Posterior vena cava (tissue), 2 donors: ENCODE data around the gene ZFYVE9. TPM values are rescaled to one million over a fixed set of nuclear protein-coding genes. Genes with fewer than 3 reads are reported as not detected.

Source experiments
- DNase-seq: peaks from one replicate; pipeline ENCODE4 v3.0.0-alpha.2; 2020; ENCODE audit warnings: low spot score
- intact Hi-C, 2 donors: fragments of 100-400 bp; cut with DNase I; formaldehyde crosslinking; loops; one replicate each; pipeline versions ENCODE4 v1.14.1 to v1.14.2; 2022 to 2023
- total RNA-seq, 2 donors: library from RNA; stranded (reverse); fragmentation: NEBNext Ultra II Directional; extraction: Animal tissue kit (Norgen Biotek cat#: 25700); gene quantifications; one replicate each; pipeline ENCODE4 v1.2.1, GENCODE V29; 2021
- donor health status: DM: yes; HTN: yes; CAD: no.
- donor health status: DM: yes; HTN: yes; CAD: no.

Gene ZFYVE9
- total RNA-seq, 2 donors from 2014 or later = 19.0 to 19.8 TPM

DNA sequence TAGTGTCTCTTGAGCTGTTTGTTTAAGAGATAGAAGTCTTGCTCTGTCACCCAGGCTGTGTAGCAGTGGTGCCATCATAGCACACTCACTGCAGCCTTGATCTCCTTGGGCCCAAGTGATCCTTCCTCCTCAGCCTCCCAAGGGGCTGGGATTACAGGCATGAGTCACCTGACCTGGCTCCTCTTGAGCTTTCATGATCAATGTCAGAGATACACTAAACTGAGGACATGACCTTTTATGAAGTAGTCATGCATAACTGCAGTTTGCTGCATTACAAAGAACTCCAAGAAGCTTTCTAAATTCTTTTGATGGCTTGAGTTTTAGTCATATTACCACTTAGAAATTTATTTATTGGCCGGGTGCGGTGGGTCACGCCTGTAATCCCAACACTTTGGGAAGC lies 146.4 kb downstream of the ZFYVE9 start:
- intact Hi-C loops = no loop called here
- no peak for DNase-seq

DNA sequence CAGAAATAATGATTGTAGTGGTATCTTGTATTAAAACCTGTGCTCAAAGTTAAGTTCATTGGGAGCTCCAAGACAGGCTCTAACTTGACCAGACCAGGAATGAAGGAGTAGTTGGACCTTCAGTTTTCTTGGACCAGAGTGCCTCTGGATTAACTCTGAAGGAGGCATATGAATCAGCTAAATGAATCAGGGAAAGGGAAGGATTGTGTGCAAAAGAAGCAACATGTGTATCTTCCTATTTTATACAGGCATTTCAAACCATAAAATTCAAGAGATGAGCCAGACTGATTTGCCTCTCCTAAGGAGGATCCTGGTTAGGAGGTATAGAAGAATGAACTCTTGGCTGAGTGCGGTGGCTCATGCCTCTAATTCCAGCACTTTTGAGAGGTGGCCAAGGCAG lies 152.7 kb downstream of the ZFYVE9 start:
- no peak for DNase-seq
- intact Hi-C loops = no loop called here

DNA sequence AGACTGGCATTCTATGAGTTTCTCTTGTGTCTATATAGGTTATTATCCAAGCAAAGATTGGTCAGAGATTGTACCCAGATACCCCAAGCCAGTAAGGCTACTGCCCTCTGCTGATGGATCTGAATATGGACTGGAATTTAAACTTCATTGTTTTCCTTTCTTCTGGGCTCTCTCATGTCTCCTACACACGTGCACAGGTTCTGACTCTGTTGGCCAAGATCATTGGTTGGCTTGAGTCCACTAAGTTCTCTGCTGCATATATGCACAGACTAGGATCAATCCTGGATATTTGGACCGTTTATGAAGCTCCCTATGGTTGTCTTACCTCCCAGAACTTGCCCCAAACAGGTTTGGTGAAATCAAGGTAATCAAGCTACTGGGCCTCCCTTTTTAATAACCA lies 154.5 kb downstream of the ZFYVE9 start:
- intact Hi-C loops = loop anchor here (5.0 kb wide), 1 partner anchor 169 kb away; no protein-coding TSS in a partner anchor
- DNase-seq = no peak

DNA sequence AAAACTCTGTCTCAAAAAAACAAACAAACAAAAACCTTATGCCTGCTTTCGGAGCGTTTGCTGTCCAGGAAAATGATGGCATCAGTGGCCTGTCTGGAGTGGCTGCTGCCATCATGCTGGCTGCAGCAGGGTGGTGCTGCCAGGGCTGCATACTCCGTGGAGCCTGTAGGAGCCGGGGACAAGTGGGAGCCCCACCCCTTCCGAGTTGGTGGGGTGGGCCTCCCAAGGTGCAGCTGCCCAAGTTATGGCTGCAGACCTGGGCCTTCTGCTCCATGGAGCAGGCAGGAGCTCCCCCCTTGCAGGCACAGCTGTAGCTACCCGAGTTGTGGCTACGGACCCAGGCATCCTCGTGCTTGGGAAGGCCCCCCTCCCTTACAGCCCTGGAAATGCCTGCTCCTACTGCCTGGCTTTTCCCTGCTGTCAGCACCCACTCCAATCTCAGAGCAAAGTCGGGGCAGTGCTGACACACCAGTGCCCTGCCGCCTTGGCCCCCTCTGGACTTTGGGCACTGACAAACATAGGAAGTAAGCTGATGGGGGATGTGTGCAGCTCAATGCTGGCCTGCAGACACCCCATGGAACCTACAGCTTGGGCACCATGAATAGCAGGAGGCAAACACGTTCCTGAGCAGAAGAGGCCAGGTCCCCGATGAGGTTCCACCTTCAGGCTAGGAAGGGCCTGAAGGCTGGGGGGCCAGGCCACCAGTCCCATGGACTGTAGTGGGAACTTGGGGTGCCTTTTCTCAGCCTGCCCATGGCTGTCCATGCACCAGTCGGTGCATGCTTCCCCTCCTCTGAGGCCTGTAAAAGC lies 163.7 kb downstream of the ZFYVE9 start:
- DNase-seq = no peak
- intact Hi-C loops = no loop called here

DNA sequence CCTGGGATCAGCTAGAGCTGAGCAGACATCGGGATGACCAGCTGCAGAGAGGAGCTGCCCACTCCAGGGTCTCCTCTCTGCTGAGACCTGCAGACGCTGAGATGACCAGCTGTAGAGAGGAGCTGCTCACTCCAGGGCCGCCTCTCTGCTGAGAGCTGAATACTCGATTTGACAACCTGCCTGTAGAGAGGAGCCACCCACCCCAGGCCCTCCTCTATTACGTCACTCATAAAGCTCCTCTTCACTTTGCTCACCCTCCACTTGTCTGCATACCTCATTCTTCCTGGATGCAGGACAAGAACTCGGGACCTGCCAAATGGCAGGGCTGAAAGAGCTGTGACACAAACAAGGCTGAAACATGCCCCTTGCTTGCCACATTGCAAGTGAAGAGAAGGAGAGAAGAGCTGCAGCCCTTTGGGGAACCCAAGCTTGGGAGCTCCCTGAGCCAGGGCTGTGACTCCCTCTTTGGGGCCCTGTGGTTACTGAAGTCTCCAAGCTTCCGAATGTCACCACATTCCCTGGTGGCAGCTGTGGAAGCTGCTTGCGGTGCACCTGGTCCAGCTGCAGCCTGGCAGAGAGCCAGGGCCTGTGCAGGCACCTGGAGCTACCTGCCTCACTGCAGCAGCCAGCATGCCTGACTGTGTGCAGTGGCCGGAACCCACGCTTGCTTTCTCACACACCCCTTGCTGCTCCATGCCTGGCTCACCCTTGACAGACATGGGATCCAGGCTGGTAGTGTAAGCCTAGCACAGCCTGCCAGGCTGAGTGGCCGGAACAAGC lies 164.5 kb downstream of the ZFYVE9 start:
- intact Hi-C loops = no loop called here

DNA sequence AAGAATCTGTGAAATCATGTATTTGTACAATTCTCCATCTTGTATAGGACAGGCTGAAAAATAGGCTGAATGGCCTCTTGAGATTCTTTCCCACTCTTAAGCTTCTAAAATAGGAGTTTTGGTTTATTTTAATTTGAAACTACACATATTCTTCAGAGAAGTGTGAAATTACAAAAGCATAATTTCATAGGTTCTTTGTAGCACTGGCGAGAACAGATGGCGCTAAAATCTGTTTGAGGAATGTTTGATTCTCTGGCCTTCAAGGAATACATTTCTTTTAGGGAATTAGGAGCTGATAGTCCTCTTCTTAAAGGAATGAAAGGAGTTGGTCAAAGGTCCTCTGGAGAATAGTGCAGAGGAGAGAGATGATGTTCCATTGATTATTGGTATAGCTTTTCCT lies 179.2 kb downstream of the ZFYVE9 start:
- DNase-seq = no peak
- intact Hi-C loops = no loop called here

More for the DNA sequence above, 164.5 kb downstream of the ZFYVE9 start:
- DNase-seq = no peak

DNA sequence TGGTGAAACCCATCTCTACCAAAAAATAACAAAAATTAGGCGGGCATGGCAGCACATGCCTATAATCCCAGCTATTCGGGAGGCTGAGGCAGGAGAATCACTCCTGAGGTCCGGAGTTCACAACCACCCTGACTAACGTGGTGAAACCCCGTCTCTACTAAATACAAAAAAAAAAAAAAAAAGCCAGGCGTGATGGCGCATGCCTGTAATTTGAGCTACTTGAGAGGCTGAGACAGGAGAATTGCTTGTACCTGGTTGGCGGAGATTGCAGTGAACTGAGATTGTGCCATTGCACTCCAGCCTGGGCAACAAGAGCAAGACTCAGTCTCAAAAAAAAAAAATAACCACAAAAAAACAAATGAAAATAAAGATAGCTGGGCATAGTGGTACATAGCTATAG lies 181.8 kb downstream of the ZFYVE9 start:
- DNase-seq = no peak
- intact Hi-C loops = no loop called here

DNA sequence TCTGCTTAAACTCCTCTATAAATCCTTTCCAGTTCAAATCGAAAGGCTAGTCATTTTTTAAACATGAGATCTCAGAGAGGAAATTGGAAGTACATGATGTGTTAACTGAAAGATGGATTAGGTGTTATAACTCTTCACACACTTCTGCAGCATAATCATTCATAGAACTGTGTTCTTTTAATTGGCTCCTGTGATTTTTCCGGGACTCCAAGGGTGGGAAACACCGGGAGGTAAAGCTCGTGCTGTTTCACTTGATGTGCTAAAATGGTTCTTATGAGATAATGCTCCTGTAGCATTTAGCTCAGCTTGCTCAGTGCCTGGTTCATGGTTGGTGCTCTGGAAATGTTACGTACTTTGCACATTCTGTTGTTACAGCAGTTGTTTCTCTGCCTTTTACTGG lies 183.9 kb downstream of the ZFYVE9 start:
- DNase-seq = no peak
- intact Hi-C loops = no loop called here

DNA sequence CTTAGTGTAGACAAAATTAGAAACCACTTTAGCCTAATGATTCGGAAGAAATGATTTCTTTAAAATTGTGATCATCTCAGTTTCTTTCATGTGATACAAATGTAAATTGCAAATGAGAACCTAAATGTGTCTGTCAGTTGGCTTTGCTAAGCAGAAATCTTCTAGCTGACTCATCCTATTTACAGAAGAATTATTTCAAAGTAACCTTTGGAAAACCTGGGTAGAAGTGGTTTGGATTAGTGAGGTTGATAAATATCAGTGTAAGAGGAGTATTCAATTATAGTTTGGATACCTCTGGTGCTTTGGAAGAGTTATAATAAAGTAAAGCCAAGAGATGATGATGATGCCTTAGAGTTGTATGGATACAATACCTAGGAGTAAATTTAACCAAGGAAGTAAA lies 186.7 kb downstream of the ZFYVE9 start:
- intact Hi-C loops = no loop called here
- DNase-seq = no peak

DNA sequence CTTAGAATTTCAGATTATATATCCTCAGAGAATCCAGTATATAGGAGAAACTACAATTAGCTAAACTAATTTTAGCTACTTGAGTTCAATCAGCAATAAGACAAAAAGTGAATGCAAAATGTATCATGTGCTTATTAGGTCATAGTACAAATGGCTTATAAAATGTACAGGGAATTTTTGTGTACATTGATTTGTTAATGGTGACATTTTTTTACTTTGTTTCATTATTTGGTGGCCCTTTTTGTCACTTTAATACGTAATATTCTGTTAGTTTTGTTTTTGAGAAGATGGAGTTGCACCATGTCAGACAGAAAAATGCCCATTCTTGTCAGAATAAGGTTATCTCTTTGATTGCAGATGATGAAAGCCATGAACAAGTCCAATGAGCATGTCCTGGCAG lies 190.5 kb downstream of the ZFYVE9 start:
- no peak for DNase-seq
- intact Hi-C loops = no loop called here

DNA sequence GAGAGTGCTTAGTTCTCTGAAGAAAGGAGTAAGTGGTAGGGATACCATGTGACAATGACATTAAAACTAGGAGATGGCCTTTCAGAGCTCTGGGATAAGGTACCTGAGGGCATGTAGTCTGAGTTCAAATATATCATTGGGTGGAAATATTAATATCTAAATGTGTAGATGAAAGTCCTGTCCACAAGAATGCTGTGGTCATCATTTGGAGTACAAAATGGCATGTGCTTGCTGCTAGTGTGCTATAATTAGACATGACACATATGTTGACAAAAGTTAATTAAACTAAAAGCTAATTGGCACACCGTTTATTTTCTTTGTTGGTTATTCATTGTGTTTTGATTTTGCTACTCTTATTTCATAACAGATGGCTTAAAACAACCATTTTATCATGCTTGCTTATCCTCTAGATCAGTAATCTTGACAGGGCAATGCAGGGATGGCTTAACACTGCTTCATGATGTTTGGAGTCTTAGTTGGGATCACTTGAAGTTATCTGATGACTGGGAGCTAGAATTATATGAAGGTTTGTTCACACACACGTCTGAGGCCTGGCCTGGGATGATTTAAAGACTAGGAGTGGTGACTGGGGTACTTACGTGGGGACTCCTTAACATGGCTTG lies 193.1 kb downstream of the ZFYVE9 start:
- no peak for DNase-seq
- intact Hi-C loops = no loop called here

DNA sequence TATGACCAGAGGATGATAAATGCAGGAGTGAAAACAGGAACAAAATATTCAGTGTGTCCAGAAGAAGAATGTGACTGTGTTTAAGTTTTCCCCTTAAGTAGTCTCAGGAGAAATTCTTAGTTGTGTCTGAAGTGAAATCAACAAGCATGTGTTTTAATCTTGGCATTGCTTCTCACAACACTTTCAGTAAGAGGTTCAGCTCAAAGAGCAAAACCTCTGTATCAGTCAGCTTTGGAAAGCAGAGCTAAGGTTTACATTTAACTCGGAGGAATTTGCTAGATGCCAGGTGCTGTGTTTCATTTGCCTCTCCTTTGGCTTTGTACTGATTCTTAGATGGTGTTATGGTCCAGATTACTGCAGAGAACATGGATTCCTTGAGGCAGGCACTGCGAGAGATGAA lies 195.6 kb downstream of the ZFYVE9 start:
- intact Hi-C loops = no loop called here
- no peak for DNase-seq

DNA sequence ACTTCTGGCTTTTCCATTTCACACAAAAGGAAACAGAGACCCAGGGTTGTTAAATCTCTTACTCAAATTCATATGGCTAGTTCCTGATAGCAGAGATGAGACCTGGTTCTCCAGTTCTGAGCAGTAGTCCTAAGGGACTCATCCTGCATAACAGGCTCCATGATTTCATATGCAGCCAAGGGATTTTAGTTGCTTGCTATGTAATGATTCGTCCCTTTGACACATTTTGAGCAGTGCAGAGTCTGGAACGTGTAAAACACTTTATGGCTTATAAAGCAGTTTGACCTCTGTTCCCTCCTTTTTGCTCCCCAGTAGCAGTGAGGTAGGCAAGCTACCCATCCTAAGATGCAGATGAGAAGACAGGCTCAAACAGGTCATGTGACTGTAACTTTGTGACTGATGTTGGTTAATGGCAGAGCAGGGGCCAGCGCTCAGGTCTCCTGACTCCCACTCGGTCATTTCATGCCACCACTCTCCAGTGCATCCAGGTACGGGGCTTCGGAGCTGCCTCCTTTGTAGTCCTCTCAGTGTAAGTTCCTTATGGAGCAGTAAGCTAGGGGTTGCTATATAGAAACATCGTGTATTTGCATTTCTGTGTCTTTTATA lies 199.9 kb downstream of the ZFYVE9 start:
- no peak for DNase-seq
- intact Hi-C loops = no loop called here

DNA sequence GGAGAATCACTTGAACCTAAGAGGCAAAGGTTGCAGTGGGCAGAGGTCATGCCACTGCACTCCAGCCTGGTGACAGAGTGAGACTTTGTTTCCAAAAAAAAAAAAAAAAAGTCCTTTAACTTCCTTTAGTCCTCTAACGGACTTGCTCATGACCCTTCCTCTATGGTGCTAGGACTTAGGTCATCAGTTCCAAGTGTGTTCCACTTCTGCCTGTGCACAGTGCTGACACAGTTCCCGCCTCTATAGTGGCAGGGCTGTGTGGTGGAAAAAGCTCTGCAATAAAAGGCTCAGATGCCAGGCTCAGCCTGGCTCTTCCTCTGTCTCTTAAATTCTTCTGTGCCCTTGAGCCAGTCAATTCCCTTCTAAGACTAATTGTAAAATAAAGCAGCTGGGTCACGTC lies 202.1 kb downstream of the ZFYVE9 start:
- intact Hi-C loops = no loop called here
- no peak for DNase-seq

DNA sequence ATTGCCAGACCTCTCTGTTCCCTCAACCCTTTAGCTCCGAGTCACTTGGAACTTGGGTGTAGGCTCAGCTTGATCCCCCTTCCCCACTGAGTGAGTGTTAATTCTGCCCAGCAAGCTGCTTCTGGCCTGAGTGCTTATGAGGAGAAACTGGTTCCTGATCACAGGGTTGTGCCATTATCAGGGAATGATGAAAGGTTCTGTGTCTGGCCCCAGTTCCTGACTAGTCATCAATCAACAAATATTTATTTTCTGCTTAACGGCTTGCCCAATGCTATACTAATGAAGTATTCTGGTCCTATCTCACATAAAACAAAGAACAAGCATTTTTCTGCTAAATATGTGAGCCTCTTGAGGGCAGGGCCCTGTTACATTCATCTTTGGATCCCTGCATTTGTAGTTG lies 203.4 kb downstream of the ZFYVE9 start:
- intact Hi-C loops = no loop called here
- DNase-seq = no peak

DNA sequence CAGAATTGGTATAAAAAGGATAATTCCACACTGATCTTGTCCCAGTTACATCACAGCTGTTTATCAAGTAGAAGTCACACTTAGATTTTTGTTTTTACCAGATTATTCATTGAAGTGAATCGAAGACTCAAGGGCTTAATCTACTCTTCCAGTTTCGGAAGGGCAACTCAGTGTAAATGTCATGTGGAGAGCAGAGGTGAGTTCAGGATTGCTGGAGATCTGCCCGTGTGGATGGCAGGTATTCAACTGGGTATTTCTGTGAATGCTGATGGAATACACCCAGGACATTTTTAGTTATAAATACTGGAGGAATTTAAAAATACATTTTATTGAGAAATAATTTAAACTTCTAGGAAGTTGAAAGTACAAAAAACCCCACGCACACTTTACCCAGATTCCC lies 204.8 kb downstream of the ZFYVE9 start:
- DNase-seq = no peak
- intact Hi-C loops = no loop called here

DNA sequence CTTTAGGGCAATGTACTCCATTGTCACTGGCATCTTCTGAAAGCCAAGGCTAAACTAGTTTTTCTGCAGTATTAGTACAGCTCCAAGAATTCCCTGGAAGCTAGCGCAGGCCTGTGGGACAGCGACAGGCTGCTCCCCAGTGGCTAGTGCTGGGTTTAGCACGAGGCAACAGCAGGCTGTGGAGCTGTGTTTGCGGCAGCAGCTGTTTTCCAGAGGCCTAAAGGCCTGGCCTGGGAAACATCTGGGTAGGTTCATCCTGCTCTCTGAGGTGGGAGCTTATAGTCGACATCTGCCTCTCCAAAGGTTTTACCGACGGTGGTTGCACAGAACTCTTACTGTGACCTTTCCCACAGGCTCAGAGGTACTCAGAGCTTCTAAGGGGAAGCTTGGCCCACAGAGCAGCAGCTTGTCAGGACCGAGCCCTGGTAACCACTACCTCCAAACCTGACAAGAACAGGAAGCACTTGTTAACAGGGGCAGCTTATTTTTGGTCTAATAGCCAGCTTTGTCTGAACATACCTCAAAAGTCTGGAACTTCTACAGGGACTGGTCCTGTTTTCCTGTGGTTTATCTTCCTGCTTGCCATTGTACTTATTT lies 206.9 kb downstream of the ZFYVE9 start:
- intact Hi-C loops = no loop called here
- no peak for DNase-seq

DNA sequence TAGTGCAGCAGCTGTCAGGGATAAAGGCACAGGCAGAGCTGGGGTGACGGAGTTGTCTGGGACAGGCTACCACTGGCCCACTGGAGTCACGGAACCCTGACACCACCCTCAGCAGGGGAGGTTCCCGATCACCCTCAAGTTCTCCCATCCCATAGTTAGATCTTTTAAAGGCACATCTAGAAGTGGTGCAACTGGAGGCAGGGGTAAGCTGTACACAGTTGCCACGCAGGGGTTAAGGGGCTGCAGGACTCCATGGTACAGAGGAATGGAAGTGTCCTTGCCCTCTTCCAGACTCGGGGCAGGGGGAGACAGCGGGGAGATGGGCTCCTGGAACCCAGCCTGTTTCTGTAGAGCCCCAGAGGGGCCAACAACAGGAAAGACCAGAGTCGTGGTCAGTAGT lies 210.8 kb downstream of the ZFYVE9 start:
- intact Hi-C loops = no loop called here
- no peak for DNase-seq

DNA sequence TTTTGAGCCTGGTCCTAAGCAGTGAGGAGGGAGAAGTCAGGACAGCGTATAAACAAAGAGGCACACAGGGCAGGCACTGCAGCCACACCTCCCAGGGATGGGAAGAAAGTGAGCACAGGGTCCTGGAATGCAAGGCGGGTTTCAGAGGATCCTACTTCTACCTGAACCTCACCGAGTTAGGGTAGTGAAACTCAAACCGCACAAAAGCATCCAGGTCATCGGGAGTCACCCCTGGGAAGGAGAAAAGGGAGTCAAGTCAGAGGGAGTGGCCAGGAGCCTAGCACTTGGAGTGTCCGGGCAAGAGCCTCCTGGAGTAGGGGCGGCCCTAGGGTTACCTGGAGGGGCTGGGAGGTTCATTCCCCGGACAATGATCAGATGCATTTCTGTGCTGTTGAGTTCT lies 213.5 kb downstream of the ZFYVE9 start:
- no peak for DNase-seq
- intact Hi-C loops = no loop called here
